ENCODE measurements around the gene LMOD1.

The LMOD1 gene

GRCh38 chr1:201914456-201915235 lies 31.7 kb downstream of the LMOD1 start (continued):
- no peak for TF ChIP-seq CREB5 (CRISPR knock-in tag; IDR thresholded peaks at IDR 0.05; ENCODE audit: low read depth)

GRCh38 chr1:201912832-201913231 lies 33.5 kb downstream of the LMOD1 start:
- TF ChIP-seq TOX (CRISPR knock-in tag; IDR thresholded peaks at IDR 0.05; ENCODE audit: borderline replicate concordance) (no peak), ARNTL (CRISPR knock-in tag; IDR thresholded peaks at IDR 0.05; ENCODE audit: borderline replicate concordance, low read depth) (no peak), PATZ1 (CRISPR knock-in tag; IDR thresholded peaks at IDR 0.05; ENCODE audit: borderline replicate concordance) (no peak), SNAI2 (CRISPR knock-in tag; IDR thresholded peaks at IDR 0.05) (no peak), ISL1 (CRISPR knock-in tag; IDR thresholded peaks at IDR 0.05) (no peak), PPARA (CRISPR knock-in tag; IDR thresholded peaks at IDR 0.05; ENCODE audit: borderline replicate concordance) (no peak), CSDC2 (CRISPR knock-in tag; IDR thresholded peaks at IDR 0.05) (no peak), ZNF565 (CRISPR knock-in tag; conservative IDR thresholded peaks at IDR 0.05; ENCODE audit: low read depth) (no peak), ZFP30 (CRISPR knock-in tag; IDR thresholded peaks at IDR 0.05) (no peak), CREB5 (CRISPR knock-in tag; IDR thresholded peaks at IDR 0.05; ENCODE audit: low read depth) (no peak), ZNF8 (CRISPR knock-in tag; IDR thresholded peaks at IDR 0.05) (no peak), ZFP3 (CRISPR knock-in tag; IDR thresholded peaks at IDR 0.05) (no peak), RARB (CRISPR knock-in tag; IDR thresholded peaks at IDR 0.05) (no peak)
- TF ChIP-seq, protein P1, sequence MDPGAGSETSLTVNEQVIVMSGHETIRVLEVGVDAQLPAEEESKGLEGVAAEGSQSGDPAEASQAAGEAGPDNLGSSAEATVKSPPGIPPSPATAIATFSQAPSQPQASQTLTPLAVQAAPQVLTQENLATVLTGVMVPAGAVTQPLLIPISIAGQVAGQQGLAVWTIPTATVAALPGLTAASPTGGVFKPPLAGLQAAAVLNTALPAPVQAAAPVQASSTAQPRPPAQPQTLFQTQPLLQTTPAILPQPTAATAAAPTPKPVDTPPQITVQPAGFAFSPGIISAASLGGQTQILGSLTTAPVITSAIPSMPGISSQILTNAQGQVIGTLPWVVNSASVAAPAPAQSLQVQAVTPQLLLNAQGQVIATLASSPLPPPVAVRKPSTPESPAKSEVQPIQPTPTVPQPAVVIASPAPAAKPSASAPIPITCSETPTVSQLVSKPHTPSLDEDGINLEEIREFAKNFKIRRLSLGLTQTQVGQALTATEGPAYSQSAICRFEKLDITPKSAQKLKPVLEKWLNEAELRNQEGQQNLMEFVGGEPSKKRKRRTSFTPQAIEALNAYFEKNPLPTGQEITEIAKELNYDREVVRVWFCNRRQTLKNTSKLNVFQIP (CRISPR knock-in tag; IDR thresholded peaks at IDR 0.05; ENCODE audit: borderline replicate concordance, low read depth) = no peak
- ATAC-seq = no peak

GRCh38 chr1:201911826-201912571 lies 34.3 kb downstream of the LMOD1 start:
- TF ChIP-seq ZC3H10 (CRISPR knock-in tag; IDR thresholded peaks at IDR 0.05) = no peak
- TF ChIP-seq, protein P2, sequence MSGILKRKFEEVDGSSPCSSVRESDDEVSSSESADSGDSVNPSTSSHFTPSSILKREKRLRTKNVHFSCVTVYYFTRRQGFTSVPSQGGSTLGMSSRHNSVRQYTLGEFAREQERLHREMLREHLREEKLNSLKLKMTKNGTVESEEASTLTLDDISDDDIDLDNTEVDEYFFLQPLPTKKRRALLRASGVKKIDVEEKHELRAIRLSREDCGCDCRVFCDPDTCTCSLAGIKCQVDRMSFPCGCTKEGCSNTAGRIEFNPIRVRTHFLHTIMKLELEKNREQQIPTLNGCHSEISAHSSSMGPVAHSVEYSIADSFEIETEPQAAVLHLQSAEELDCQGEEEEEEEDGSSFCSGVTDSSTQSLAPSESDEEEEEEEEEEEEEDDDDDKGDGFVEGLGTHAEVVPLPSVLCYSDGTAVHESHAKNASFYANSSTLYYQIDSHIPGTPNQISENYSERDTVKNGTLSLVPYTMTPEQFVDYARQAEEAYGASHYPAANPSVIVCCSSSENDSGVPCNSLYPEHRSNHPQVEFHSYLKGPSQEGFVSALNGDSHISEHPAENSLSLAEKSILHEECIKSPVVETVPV (CRISPR knock-in tag; IDR thresholded peaks at IDR 0.05) = no peak
- no peak for TF ChIP-seq ZNF565 (CRISPR knock-in tag; conservative IDR thresholded peaks at IDR 0.05; ENCODE audit: low read depth)
- TF ChIP-seq ZFP3 (CRISPR knock-in tag; IDR thresholded peaks at IDR 0.05) = no peak
- no peak for TF ChIP-seq ZNF8 (CRISPR knock-in tag; IDR thresholded peaks at IDR 0.05)
- no peak for TF ChIP-seq RARB (CRISPR knock-in tag; IDR thresholded peaks at IDR 0.05)
- no peak for TF ChIP-seq ESRRG (CRISPR knock-in tag; IDR thresholded peaks at IDR 0.05)
- TF ChIP-seq TOX (CRISPR knock-in tag; IDR thresholded peaks at IDR 0.05; ENCODE audit: borderline replicate concordance) = no peak
- TF ChIP-seq PATZ1 (CRISPR knock-in tag; IDR thresholded peaks at IDR 0.05; ENCODE audit: borderline replicate concordance) = no peak
- no peak for TF ChIP-seq ZFP30 (CRISPR knock-in tag; IDR thresholded peaks at IDR 0.05)
- ATAC-seq = no peak
